ENCODE measurements around the gene RAB3IL1. TPM values are rescaled to one million over a fixed set of nuclear protein-coding genes. Genes with fewer than 3 reads are reported as not detected.

Gene RAB3IL1
- total and polyA plus RNA-seq, 4 donors = 2.1 to 41.6 (median 5.4) TPM

DNA sequence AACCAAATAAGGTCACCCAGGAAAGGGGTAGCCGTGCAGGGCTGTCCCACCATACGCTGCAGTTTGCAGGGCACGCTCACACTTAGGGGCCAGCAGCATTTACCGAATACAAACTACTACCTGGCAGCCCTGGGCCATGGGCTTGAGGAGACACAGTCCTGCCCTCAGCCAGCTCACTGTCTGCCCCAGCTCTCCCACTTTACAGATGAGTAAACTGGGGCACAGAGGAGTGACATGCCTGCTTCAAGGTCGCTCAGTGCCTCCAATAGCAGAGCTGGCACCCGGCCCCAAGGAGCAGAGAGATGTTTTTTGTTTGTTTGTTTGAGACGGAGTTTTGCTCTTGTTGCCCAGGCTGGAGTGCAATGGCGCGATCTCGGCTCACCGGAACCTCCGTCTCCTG, 28.8 kb downstream of the RAB3IL1 start (continued):
- TF ChIP-seq, protein P1, sequence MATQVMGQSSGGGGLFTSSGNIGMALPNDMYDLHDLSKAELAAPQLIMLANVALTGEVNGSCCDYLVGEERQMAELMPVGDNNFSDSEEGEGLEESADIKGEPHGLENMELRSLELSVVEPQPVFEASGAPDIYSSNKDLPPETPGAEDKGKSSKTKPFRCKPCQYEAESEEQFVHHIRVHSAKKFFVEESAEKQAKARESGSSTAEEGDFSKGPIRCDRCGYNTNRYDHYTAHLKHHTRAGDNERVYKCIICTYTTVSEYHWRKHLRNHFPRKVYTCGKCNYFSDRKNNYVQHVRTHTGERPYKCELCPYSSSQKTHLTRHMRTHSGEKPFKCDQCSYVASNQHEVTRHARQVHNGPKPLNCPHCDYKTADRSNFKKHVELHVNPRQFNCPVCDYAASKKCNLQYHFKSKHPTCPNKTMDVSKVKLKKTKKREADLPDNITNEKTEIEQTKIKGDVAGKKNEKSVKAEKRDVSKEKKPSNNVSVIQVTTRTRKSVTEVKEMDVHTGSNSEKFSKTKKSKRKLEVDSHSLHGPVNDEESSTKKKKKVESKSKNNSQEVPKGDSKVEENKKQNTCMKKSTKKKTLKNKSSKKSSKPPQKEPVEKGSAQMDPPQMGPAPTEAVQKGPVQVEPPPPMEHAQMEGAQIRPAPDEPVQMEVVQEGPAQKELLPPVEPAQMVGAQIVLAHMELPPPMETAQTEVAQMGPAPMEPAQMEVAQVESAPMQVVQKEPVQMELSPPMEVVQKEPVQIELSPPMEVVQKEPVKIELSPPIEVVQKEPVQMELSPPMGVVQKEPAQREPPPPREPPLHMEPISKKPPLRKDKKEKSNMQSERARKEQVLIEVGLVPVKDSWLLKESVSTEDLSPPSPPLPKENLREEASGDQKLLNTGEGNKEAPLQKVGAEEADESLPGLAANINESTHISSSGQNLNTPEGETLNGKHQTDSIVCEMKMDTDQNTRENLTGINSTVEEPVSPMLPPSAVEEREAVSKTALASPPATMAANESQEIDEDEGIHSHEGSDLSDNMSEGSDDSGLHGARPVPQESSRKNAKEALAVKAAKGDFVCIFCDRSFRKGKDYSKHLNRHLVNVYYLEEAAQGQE (IDR thresholded peaks at IDR 0.05) = no peak

DNA sequence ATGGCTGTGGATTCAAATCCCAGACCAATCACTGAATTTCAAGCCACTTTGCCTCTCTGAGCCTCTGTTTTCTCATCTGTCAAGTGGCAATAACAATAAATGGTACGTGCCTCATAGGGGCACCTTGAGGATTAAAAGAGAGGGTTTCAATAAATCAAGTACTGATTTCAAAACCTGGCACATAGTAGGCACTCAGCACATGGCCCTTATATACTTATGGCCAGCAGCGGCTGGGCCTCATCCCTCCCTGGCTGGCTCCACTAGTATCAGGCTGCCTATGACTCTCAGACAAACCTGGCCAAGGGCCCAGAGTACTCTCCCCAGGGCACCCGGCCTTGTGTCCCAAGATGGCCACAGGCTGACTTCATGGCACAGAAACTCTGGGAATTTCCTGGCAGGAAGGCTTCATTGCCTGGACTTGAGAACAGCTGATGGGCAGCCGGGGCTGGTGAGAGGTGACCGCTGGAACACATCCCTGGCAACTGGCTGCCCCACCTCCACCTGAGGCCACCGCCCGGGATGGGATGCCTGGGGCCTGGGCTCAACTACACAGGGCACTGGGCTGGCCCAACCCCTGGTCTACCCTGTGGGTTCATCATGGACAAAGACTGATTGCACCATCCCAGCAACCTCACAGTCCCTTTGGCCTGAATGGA, 29.4 kb downstream of the RAB3IL1 start:
- Histone ChIP-seq H3K4me1 (ENCODE audit: control insufficient read depth in 4 of 4, insufficient read depth in 4 of 4, low read length in 3 of 4) (peaks cover 3 to 12% (median 11%) of the 10 kb centered on the region in 4 donors), H3K9me3 (ENCODE audit: control insufficient read depth in 4 of 4, low read length in 3 of 4) (no peaks in the 10 kb centered on the region), H3K4me3 (ENCODE audit: low read depth in 1 of 3, low read length in 3 of 3) (no peak overlapping the region), H3K27ac (ENCODE audit: low read depth in 1 of 2, low read length in 2 of 2) (no peak overlapping the region), H3K36me3 (ENCODE audit: control insufficient read depth in 4 of 4, insufficient read depth in 3 of 4, low read depth in 1 of 4, low read length in 3 of 4) (no peaks in the 10 kb centered on the region), H3K27me3 (ENCODE audit: control insufficient read depth in 4 of 4, insufficient read depth in 4 of 4, low read length in 3 of 4) (no peaks in the 10 kb centered on the region), H3K9ac (ENCODE audit: low read depth in 1 of 2, low read length in 2 of 2) (no peak overlapping the region)
- WGBS = 79% methylated on average over 7 of the region's 7 CpGs
- TF ChIP-seq, protein P2, sequence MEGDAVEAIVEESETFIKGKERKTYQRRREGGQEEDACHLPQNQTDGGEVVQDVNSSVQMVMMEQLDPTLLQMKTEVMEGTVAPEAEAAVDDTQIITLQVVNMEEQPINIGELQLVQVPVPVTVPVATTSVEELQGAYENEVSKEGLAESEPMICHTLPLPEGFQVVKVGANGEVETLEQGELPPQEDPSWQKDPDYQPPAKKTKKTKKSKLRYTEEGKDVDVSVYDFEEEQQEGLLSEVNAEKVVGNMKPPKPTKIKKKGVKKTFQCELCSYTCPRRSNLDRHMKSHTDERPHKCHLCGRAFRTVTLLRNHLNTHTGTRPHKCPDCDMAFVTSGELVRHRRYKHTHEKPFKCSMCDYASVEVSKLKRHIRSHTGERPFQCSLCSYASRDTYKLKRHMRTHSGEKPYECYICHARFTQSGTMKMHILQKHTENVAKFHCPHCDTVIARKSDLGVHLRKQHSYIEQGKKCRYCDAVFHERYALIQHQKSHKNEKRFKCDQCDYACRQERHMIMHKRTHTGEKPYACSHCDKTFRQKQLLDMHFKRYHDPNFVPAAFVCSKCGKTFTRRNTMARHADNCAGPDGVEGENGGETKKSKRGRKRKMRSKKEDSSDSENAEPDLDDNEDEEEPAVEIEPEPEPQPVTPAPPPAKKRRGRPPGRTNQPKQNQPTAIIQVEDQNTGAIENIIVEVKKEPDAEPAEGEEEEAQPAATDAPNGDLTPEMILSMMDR (IDR thresholded peaks at IDR 0.05; ENCODE audit: low read depth, low read length, missing input control) = no peak
- no peak for DNase-seq (ENCODE audit: low spot score)

DNA sequence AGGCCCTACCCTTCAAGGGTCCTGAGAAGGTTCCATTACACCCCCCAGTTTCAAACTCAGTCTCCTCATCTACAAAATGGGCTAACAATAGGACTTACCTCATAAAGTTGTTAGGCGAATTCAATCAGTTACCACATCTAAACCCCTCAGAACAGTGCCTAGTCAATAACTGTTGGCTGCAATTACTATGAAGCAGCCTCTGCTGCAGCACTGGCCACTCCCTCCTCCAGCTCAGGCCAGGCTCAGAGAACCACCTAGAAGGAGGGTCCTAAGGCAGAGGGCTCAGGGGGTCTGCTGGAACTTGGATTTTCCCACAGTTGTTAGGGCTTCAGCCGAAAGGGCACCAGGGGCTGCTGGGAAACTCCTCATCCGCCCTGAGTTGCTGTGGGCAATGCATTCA, 30.7 kb downstream of the RAB3IL1 start:
- Histone ChIP-seq H3K4me3 (ENCODE audit: low read depth in 1 of 3, low read length in 3 of 3) (no peak overlapping the region), H3K9ac (ENCODE audit: low read depth in 1 of 2, low read length in 2 of 2) (no peak overlapping the region), H3K9me3 (ENCODE audit: control insufficient read depth in 4 of 4, low read length in 3 of 4) (no peaks in the 10 kb centered on the region), H3K27ac (ENCODE audit: low read depth in 1 of 2, low read length in 2 of 2) (no peak overlapping the region), H3K4me1 (ENCODE audit: control insufficient read depth in 4 of 4, insufficient read depth in 4 of 4, low read length in 3 of 4) (peaks cover 3 to 9% (median 8%) of the 10 kb centered on the region in 4 donors), H3K27me3 (ENCODE audit: control insufficient read depth in 4 of 4, insufficient read depth in 4 of 4, low read length in 3 of 4) (no peaks in the 10 kb centered on the region), H3K36me3 (ENCODE audit: control insufficient read depth in 4 of 4, insufficient read depth in 3 of 4, low read depth in 1 of 4, low read length in 3 of 4) (no peaks in the 10 kb centered on the region)
- DNase-seq (ENCODE audit: low spot score) = no peak
- WGBS = 97% methylated on average over 3 of the region's 3 CpGs
- TF ChIP-seq, protein P3, sequence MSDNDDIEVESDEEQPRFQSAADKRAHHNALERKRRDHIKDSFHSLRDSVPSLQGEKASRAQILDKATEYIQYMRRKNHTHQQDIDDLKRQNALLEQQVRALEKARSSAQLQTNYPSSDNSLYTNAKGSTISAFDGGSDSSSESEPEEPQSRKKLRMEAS (IDR thresholded peaks at IDR 0.05) = no peak
- TF ChIP-seq, protein P1 (IDR thresholded peaks at IDR 0.05) = no peak
- TF ChIP-seq NR2F2 (IDR thresholded peaks at IDR 0.05) (no peak), RAD21 (IDR thresholded peaks at IDR 0.05) (no peak), FOXA2 (IDR thresholded peaks at IDR 0.05) (no peak), TAF1 (conservative IDR thresholded peaks at IDR 0.05) (no peak)
- TF ChIP-seq, protein P4, sequence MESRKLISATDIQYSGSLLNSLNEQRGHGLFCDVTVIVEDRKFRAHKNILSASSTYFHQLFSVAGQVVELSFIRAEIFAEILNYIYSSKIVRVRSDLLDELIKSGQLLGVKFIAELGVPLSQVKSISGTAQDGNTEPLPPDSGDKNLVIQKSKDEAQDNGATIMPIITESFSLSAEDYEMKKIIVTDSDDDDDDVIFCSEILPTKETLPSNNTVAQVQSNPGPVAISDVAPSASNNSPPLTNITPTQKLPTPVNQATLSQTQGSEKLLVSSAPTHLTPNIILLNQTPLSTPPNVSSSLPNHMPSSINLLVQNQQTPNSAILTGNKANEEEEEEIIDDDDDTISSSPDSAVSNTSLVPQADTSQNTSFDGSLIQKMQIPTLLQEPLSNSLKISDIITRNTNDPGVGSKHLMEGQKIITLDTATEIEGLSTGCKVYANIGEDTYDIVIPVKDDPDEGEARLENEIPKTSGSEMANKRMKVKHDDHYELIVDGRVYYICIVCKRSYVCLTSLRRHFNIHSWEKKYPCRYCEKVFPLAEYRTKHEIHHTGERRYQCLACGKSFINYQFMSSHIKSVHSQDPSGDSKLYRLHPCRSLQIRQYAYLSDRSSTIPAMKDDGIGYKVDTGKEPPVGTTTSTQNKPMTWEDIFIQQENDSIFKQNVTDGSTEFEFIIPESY (IDR thresholded peaks at IDR 0.05) = no peak
